NB4 (cell line): Measurements from ENCODE around the gene TOM1L2.
A peak's percentile ranks its signal among the peaks of the same experiment; 100 is the strongest.

Experiments
- DNase-seq: peaks from one replicate; pipeline ENCODE4 v3.0.0; 2010; ENCODE audit warnings: low read depth
- H3K4me3 ChIP-seq: one replicate; pipeline ENCODE4 v1.5.1; 2011; ENCODE audit warnings: mild to moderate bottlenecking, low read depth, low read length, moderate library complexity
- CTCF ChIP-seq: IDR thresholded peaks from one replicate; pipeline ENCODE4 v1.5.1; 2012; ENCODE audit warnings: low read depth, low read length
- MYC ChIP-seq: IDR thresholded peaks from 2 replicates; pipeline ENCODE4 v1.6.1; 2011; ENCODE audit warnings: low read depth, low read length
- POLR2A ChIP-seq: IDR thresholded peaks from 2 replicates; pipeline ENCODE4 v1.6.1; 2011; ENCODE audit warnings: mild to moderate bottlenecking; ENCODE audit not compliant: insufficient read length; ENCODE audit errors: extremely low read depth
- TF ChIP-seq, protein P1 (sequence below): IDR thresholded peaks from 2 replicates; pipeline ENCODE4 v1.6.1; 2011; ENCODE audit warnings: low read depth, low read length

Gene TOM1L2

DNA sequence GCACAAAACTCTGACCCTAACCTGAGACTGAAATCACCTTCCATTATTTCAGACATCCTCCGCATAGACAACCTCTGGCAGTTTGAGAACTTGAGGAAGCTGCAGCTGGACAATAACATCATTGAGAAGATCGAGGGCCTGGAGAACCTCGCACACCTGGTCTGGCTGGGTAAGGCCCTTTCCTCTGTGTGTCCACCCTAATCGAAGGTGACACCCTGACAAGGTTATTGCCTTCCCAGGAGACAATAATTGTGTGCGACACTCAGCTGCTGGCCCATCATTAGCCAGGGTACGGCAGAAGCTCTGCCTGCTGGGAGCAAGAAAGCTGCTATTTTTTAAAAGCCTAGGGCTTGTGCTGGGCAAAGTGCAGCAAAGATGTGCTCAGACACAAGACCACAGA lies 11.6 kb upstream of the TOM1L2 start:
- no peak for DNase-seq
- TF ChIP-seq POLR2A, result no peak

GRCh38 chr17:17983376-17983775 lies 11.2 kb upstream of the TOM1L2 start:
- TF ChIP-seq, protein P1, sequence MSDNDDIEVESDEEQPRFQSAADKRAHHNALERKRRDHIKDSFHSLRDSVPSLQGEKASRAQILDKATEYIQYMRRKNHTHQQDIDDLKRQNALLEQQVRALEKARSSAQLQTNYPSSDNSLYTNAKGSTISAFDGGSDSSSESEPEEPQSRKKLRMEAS, result no peak
- no peak for TF ChIP-seq CTCF
- TF ChIP-seq MYC, result no peak
- TF ChIP-seq POLR2A, result no peak
- no peak overlapping the region for H3K4me3 ChIP-seq
- no peak for DNase-seq

More for the DNA sequence above, 11.6 kb upstream of the TOM1L2 start:
- H3K4me3 ChIP-seq, result no peak overlapping the region

DNA sequence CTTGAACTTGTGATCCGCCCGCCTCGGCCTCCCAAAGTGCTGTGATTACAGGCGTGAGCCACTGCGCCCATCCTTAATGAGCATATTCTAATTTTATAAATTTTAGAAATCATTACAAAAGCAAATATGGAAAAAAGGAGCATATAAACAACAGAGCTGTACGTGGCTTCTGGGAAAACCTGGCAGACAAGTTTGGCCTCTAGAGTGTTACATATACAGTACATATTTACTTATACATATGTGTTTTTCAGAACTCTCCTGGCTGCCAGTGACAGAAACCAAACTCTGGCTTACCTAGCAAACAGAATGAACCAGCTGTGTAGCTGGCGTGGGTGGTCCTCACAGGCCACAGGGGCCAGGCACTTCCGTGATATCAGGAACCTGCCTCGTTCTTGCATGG lies 10.6 kb upstream of the TOM1L2 start:
- no peak overlapping the region for H3K4me3 ChIP-seq
- TF ChIP-seq POLR2A (no peak), CTCF (no peak), MYC (no peak)
- TF ChIP-seq, protein P1, result no peak
- DNase-seq, result no peak

- H3K4me3 ChIP-seq, result no peak overlapping the region
- no peak for DNase-seq
- TF ChIP-seq POLR2A, result no peak
- TF ChIP-seq, protein P1, result no peak
- TF ChIP-seq CTCF, result no peak
- no peak for TF ChIP-seq MYC
These were observed 9.1 kb upstream of the TOM1L2 start for GRCh38 chr17:17981330-17981729.

- no peak overlapping the region for H3K4me3 ChIP-seq
- TF ChIP-seq, protein P1, result no peak
- TF ChIP-seq CTCF (no peak), MYC (no peak), POLR2A (no peak)
- no peak for DNase-seq
These were observed 7.6 kb upstream of the TOM1L2 start for GRCh38 chr17:17979778-17980177.

DNA sequence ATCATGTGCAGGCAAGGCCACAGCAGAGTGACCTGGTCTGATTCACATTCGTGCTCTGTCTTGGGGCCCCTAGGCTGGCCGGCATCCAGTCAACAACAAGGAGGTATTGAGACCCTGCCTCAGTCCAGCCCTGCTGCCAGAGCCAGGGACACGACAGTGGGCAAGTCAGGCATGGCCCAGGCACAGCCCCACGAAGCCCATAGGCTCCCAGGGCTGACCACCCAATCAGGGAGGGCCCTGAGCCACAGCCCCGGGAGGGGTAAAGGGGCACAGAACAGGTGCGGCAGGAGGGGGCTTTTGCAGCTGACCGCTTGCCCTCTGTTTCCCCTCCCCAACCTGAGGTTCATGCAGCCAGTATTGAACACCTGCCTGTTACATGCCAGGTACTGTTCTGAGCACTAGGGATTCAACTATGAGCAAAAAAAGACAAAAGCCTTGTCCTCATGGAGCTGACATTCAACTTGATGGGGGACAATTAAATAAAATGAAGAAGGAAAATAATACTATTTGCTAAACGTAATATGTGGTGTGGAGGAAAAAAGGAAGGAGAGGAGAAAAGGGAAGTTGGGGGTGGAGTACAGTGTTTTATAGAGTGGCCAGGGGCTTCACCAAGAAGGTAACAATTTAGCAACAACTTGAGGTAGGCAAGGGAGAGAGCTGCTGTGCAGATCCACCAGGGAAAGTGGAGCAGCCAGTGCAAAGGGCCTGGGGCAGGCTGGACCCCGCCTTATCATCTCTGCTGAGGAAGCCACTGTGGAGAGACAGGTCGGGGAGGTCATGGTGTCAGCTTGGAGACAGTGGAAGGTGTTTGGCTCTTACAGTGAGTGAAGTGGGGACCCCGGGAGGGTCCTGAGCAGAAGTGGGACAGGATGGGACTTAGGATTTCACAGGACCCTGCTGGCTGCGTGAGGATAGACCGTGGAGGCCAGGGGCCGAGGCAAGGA lies 6.6 kb upstream of the TOM1L2 start:
- H3K4me3 ChIP-seq, result no peak overlapping the region
- peak; percentile 76 for DNase-seq
- TF ChIP-seq MYC, result 0 out of 2 replicates have a peak, but pooled peaks have one; percentile 20
- no peak for TF ChIP-seq POLR2A
